Fibroblast of skin of left biceps (primary cell): ENCODE data around the gene HCN3.

Experiments used
- DNase-seq, 2 experiments: peaks; one replicate each; pipeline ENCODE4 v3.0.0-alpha.2; 2013; ENCODE audit warnings: low read depth in 2 of 2

HCN3 gene

GRCh38 chr1:155334962-155335361 lies 57.7 kb downstream of the HCN3 start:
- DNase-seq, result no peak
